Measurements from ENCODE around the gene SAMD11. TPM values are rescaled to one million over a fixed set of nuclear protein-coding genes. Genes with fewer than 3 reads are reported as not detected.

The SAMD11 gene
- total RNA-seq, 2 donors from 2014 or later, result 2.1 to 2.3 TPM

DNA sequence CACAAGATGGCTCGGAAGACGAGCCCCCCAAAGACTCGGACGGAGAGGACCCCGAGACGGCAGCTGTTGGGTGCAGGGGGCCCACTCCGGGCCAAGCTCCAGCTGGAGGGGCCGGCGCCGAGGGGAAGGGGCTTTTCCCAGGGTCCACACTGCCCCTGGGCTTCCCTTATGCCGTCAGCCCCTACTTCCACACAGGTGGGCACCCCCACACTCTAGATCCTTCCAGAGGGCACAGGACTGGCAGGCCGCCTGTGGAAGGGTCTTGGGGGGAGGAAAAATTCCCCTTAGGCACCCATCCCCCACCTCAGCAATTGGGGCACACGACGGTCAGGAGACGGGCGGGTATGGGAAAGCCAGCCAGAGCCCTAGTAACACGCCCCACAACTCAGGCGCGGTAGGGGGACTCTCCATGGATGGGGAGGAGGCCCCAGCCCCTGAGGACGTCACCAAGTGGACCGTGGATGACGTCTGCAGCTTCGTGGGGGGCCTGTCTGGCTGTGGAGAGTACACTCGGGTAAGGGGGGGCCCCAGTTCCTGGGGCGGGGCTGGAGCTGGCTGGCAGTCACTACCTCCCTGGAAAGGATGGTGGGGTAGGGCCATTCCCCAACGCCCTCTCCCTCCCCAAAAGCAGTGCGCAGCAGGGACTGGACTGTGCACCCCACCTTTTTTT is 19.3 kb downstream of the SAMD11 start:
- intact Hi-C loops (cut with DNase I), result no loop called here
- peaks cover 0 to 26% of the 10 kb centered on the region in 2 donors for H3K27me3 ChIP-seq
- ATAC-seq, result peak; percentile 15
- TF ChIP-seq POLR2A (IDR thresholded peaks at IDR 0.05) (peak in 2 of 3 donors; percentile 16 to 22), CTCF (IDR thresholded peaks at IDR 0.05) (no peak)
- peak in 3 of 4 donors; percentile 55 to 62 (median 58) for DNase-seq
- H3K4me3 ChIP-seq, result no peak overlapping the region
- H3K36me3 ChIP-seq (replicated peaks in 1 of 2; ENCODE audit: insufficient read depth in 1 of 2, low read depth in 2 of 2), result peaks cover 11% of the 10 kb centered on the region in 2 donors
- peak overlapping the region in 2 of 4 donors; percentile 13 to 53 for H3K27ac ChIP-seq
- WGBS, 2 donors, result 8 to 10% methylated on average over 11 to 27 of the region's 27 CpGs
- H3K4me1 ChIP-seq, result peaks cover 39% of the 10 kb centered on the region
- H3K9me3 ChIP-seq, result no peaks in the 10 kb centered on the region

GRCh38 chr1:943545-944340 is 20.0 kb downstream of the SAMD11 start:
- Histone ChIP-seq H3K36me3 (replicated peaks in 1 of 2; ENCODE audit: insufficient read depth in 1 of 2, low read depth in 2 of 2) (peaks cover 16% of the 10 kb centered on the region in 2 donors), H3K27ac (peak overlapping the region in 1 of 4 donors; percentile 12), H3K4me1 (peaks cover 39% of the 10 kb centered on the region), H3K27me3 (peaks cover 0 to 26% of the 10 kb centered on the region in 2 donors), H3K9me3 (no peaks in the 10 kb centered on the region), H3K4me3 (no peak overlapping the region)
- TF ChIP-seq POLR2A (IDR thresholded peaks at IDR 0.05) (no peak), CTCF (IDR thresholded peaks at IDR 0.05) (no peak)
- intact Hi-C loops (cut with DNase I), result no loop called here
- ATAC-seq (no peak), DNase-seq (no peak)
- 64 to 68% methylated on average over 11 to 27 of the region's 27 CpGs for WGBS, 2 donors

DNA sequence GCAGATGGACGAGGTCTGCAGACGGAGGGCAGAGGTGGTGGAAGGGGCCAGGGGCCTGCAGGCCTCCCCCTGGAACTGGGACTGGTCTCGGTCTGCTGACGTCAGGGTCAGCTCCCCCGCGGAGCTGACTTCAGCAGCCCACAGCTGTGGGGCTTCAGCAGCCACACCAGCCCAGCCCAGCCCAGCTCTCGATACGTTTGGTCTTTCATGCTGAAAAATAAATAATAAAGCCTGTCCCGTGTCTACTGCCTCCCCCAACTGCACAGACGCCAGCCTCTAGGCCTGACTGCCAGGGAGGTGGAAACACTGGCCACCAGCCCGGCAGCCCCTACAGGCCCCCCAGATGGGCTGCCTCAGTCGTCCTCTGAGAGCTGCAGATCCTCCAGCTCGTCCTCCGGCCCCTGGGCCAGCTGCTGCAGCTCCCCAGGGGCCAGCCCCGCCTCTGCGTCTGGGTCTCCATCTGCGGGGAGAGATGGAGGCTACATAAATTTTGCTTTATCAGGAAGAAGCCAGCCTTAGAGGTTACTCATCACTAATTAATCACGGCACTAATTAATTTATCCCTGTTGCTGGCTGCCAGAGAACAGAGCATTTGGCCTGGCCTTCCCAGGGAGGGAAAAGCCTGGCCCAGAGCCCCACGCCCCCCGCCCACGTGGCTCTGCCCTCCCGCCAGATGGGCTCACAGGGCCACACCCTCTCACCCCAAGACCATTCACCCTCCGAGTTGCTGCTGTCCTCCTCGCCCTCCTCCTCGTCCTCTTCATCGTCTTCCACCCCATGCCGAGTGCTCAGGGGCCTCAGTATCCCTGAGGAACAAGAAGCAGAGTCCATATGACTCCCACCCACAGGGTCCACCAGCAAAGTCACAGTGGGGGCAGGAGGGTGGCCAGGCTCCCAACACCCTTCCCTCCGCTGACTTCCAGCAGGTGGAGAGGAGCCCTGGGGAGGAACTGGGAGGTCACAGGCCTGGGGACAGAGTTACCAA is 20.9 kb downstream of the SAMD11 start:
- WGBS, 2 donors, result 74 to 82% methylated on average over 27 to 28 of the region's 28 CpGs

More for the DNA sequence above, 20.9 kb downstream of the SAMD11 start:
- Histone ChIP-seq H3K27me3 (peaks cover 0 to 26% of the 10 kb centered on the region in 2 donors), H3K9me3 (no peaks in the 10 kb centered on the region), H3K27ac (peak overlapping the region in 1 of 4 donors; percentile 12), H3K4me3 (no peak overlapping the region), H3K4me1 (peaks cover 37% of the 10 kb centered on the region), H3K36me3 (replicated peaks in 1 of 2; ENCODE audit: insufficient read depth in 1 of 2, low read depth in 2 of 2) (peaks cover 16 to 19% of the 10 kb centered on the region in 2 donors)
- intact Hi-C loops (cut with DNase I), result no loop called here
- DNase-seq (peak in 2 of 4 donors; percentile 22 to 34), ATAC-seq (no peak)
- TF ChIP-seq POLR2A (IDR thresholded peaks at IDR 0.05) (no peak), CTCF (IDR thresholded peaks at IDR 0.05) (no peak)
